ENCODE data around the gene SHPK. TPM values are rescaled to one million over a fixed set of nuclear protein-coding genes. Genes with fewer than 3 reads are reported as not detected.

Gene SHPK
- total RNA-seq, 1 experiment from 2014 or later: 20.0 TPM

GRCh38 chr17:3667366-3668278 is 31.6 kb upstream of the SHPK start:
- Histone ChIP-seq H3K27ac (ENCODE audit: low read depth, low read length, poor library complexity, severe bottlenecking) (peak overlapping the region; percentile 92), H3K4me1 (ENCODE audit: insufficient read depth, low read length, poor library complexity, severe bottlenecking) (peaks cover 7% of the 10 kb centered on the region), H3K9me3 (ENCODE audit: low read depth, low read length, poor library complexity, severe bottlenecking) (no peaks in the 10 kb centered on the region), H3K27me3 (replicated peaks; ENCODE audit: insufficient read depth, low read depth, low read length, poor library complexity) (no peaks in the 10 kb centered on the region), H3K4me3 (ENCODE audit: low read depth, low read length, poor library complexity, severe bottlenecking) (peak overlapping the region; percentile 100), H3K36me3 (ENCODE audit: insufficient read depth, low read length, poor library complexity, severe bottlenecking) (peaks cover 16% of the 10 kb centered on the region)
- BruUV-seq (replicated peaks): no TSS peak
- ChIA-PET CTCF (no interaction called here), POLR2A (ENCODE audit: low non-redundant PET) (no interaction called here)
- peak; percentile 80 for DNase-seq (ENCODE audit: low spot score)
- intact Hi-C loops (cut with micrococcal nuclease; ENCODE audit: unreplicated experiment): no loop called here
- no peak for TF ChIP-seq EZH2 (IDR thresholded peaks at IDR 0.05; ENCODE audit: borderline replicate concordance, low read depth, low read length, poor library complexity, severe bottlenecking)
- no peak for TF ChIP-seq CTCF (conservative IDR thresholded peaks at IDR 0.05; ENCODE audit: low read depth, low read length)

- Histone ChIP-seq H3K9me3 (ENCODE audit: low read depth, low read length, poor library complexity, severe bottlenecking) (no peaks in the 10 kb centered on the region), H3K27me3 (replicated peaks; ENCODE audit: insufficient read depth, low read depth, low read length, poor library complexity) (no peaks in the 10 kb centered on the region), H3K4me3 (ENCODE audit: low read depth, low read length, poor library complexity, severe bottlenecking) (no peak overlapping the region), H3K4me1 (ENCODE audit: insufficient read depth, low read length, poor library complexity, severe bottlenecking) (peaks cover 7% of the 10 kb centered on the region), H3K36me3 (ENCODE audit: insufficient read depth, low read length, poor library complexity, severe bottlenecking) (peaks cover 16% of the 10 kb centered on the region), H3K27ac (ENCODE audit: low read depth, low read length, poor library complexity, severe bottlenecking) (no peak overlapping the region)
- POLR2A ChIA-PET (ENCODE audit: low non-redundant PET): no interaction called here
- TF ChIP-seq EZH2 (IDR thresholded peaks at IDR 0.05; ENCODE audit: borderline replicate concordance, low read depth, low read length, poor library complexity, severe bottlenecking) (no peak), CTCF (conservative IDR thresholded peaks at IDR 0.05; ENCODE audit: low read depth, low read length) (no peak)
- CTCF ChIA-PET: no interaction called here
- no peak for DNase-seq (ENCODE audit: low spot score)
- BruUV-seq (replicated peaks): no TSS peak
- intact Hi-C loops (cut with micrococcal nuclease; ENCODE audit: unreplicated experiment): no loop called here
These were observed 30.5 kb upstream of the SHPK start for GRCh38 chr17:3666516-3666915.

GRCh38 chr17:3665834-3666233 is 29.8 kb upstream of the SHPK start:
- no TSS peak for BruUV-seq (replicated peaks)
- TF ChIP-seq CTCF (conservative IDR thresholded peaks at IDR 0.05; ENCODE audit: low read depth, low read length) (no peak), EZH2 (IDR thresholded peaks at IDR 0.05; ENCODE audit: borderline replicate concordance, low read depth, low read length, poor library complexity, severe bottlenecking) (no peak)
- Histone ChIP-seq H3K4me1 (ENCODE audit: insufficient read depth, low read length, poor library complexity, severe bottlenecking) (peaks cover 7% of the 10 kb centered on the region), H3K27me3 (replicated peaks; ENCODE audit: insufficient read depth, low read depth, low read length, poor library complexity) (no peaks in the 10 kb centered on the region), H3K36me3 (ENCODE audit: insufficient read depth, low read length, poor library complexity, severe bottlenecking) (peaks cover 16% of the 10 kb centered on the region), H3K9me3 (ENCODE audit: low read depth, low read length, poor library complexity, severe bottlenecking) (no peaks in the 10 kb centered on the region), H3K4me3 (ENCODE audit: low read depth, low read length, poor library complexity, severe bottlenecking) (no peak overlapping the region), H3K27ac (ENCODE audit: low read depth, low read length, poor library complexity, severe bottlenecking) (no peak overlapping the region)
- ChIA-PET POLR2A (ENCODE audit: low non-redundant PET) (no interaction called here), CTCF (no interaction called here)
- intact Hi-C loops (cut with micrococcal nuclease; ENCODE audit: unreplicated experiment): no loop called here
- no peak for DNase-seq (ENCODE audit: low spot score)
